SKM-1 (cell line): ENCODE results near the gene SBNO1.
"Not testable (repeated sequence)": the region's sequence is repeated elsewhere in the genome, so short reads cannot be mapped to it uniquely, and the experiment has no call there.

ENCODE experiments used
- DNase-seq: peaks from one replicate; lab custom pipeline; 2025; ENCODE audit not compliant: unreplicated experiment; lab: John Stamatoyannopoulos, UW

Gene SBNO1

GRCh38 chr12:123351349-123351748, 13.3 kb downstream of the SBNO1 start:
- no peak for DNase-seq

GRCh38 chr12:123346946-123347345, 17.7 kb downstream of the SBNO1 start:
- no peak for DNase-seq

GRCh38 chr12:123344086-123344485, 20.6 kb downstream of the SBNO1 start:
- no peak for DNase-seq

GRCh38 chr12:123337070-123337469, 27.6 kb downstream of the SBNO1 start:
- DNase-seq = no peak

GRCh38 chr12:123336530-123336929, 28.1 kb downstream of the SBNO1 start:
- no peak for DNase-seq

GRCh38 chr12:123335490-123335889, 29.2 kb downstream of the SBNO1 start:
- no peak for DNase-seq

GRCh38 chr12:123329799-123330198, 34.8 kb downstream of the SBNO1 start:
- no peak for DNase-seq

GRCh38 chr12:123319826-123320225, 44.8 kb downstream of the SBNO1 start:
- DNase-seq = no peak

- no peak for DNase-seq
Observed at GRCh38 chr12:123319273-123319672, 45.4 kb downstream of the SBNO1 start.

- not testable (repeated sequence) for DNase-seq
Observed at GRCh38 chr12:123313046-123313445, 51.6 kb downstream of the SBNO1 start.

GRCh38 chr12:123306200-123306599, 58.4 kb downstream of the SBNO1 start:
- DNase-seq = no peak

GRCh38 chr12:123305136-123305535, 59.5 kb downstream of the SBNO1 start:
- no peak for DNase-seq

- no peak for DNase-seq
Observed at GRCh38 chr12:123293178-123293760, 71.4 kb downstream of the SBNO1 start.

- no peak for DNase-seq
Observed at GRCh38 chr12:123289911-123290310, 74.7 kb downstream of the SBNO1 start.

GRCh38 chr12:123288751-123289346, 75.8 kb downstream of the SBNO1 start:
- DNase-seq = no peak

GRCh38 chr12:123286652-123287373, 77.8 kb downstream of the SBNO1 start:
- DNase-seq = no peak

GRCh38 chr12:123284669-123285068, 80.0 kb downstream of the SBNO1 start:
- DNase-seq = no peak

- DNase-seq = no peak
Observed at GRCh38 chr12:123283461-123283860, 81.2 kb downstream of the SBNO1 start.

- no peak for DNase-seq
Observed at GRCh38 chr12:123282111-123282510, 82.5 kb downstream of the SBNO1 start.

- DNase-seq = no peak
Observed at GRCh38 chr12:123280971-123281370, 83.7 kb downstream of the SBNO1 start.

- no peak for DNase-seq
Observed at GRCh38 chr12:123278101-123278627, 86.5 kb downstream of the SBNO1 start.

GRCh38 chr12:123273166-123273565, 91.5 kb downstream of the SBNO1 start:
- DNase-seq = no peak
